Measurements from ENCODE around the gene CPTP.

The CPTP gene

DNA sequence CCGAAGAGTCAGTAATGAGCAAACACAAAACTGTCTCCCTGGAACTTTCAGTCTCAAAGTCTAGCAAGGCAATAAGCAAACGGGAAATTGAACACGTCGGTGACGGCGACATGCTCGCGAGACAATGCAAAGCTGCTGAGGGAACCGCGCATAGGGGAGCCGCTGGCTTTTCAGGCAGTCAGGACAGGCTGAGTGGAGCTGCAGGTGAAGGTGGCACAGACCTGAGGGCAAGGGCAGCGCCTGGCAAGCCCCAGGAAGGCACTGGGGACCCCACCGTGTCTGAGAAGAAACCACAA lies 5.0 kb upstream of the CPTP start:
- no peak for DNase-seq (ENCODE audit: low read depth)

DNA sequence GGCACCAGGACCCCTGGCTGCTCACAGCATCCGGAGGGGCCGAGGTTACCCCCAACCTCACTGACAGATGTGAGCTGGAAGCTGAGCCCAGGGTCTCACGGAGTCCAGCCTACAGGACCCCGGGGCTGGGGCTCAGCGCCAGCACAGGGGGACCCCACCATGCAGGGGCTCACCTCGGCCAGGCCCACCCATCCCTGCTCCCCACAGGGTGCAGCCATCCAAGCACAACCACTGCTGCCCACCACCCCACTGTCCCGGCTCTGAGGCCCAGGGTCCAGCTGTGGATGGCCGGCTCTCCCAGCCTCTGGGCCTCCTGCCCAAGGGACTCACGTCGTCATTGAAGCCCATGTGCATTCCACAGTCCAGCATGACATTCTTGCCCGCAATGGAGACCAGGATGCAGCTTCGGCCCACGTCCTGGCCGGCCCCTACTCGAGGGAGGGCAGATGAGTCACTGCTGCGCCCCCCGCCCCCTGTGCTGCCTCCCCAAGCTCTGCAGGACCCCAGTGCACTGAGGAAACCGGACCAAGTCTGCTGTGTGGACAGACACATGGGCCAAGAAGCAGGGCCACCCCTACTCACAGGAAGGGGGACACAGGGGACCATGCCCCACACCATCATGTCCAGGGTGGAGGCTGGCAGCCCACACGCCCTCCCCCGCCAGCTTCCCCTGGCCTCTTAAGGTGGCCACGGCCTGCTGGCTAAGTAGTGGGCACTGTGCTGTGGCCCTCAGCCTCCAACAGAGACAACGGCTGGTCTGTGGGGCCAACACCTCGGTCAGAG lies 3.7 kb upstream of the CPTP start:
- DNase-seq (ENCODE audit: low read depth), result no peak

DNA sequence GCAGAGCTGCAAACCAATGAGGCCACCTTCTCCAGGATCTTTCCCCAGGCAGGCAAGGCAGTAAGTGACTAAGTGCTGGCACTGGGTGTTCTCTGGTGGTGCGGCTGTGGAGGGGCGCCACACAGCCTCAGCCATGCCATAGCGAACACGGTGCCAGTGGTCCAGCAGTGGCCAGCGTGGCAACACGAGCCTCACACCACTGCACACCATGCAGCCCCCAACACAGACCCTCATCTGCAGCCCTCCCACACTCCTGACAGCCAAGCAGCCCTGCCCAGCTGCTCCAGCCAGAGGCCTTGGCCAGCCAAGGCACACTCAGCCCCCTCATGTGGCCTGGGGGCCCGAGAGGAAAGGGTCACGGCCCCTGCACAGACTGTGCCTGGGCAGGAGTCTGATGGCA lies 3.1 kb upstream of the CPTP start:
- no peak for DNase-seq (ENCODE audit: low read depth)

DNA sequence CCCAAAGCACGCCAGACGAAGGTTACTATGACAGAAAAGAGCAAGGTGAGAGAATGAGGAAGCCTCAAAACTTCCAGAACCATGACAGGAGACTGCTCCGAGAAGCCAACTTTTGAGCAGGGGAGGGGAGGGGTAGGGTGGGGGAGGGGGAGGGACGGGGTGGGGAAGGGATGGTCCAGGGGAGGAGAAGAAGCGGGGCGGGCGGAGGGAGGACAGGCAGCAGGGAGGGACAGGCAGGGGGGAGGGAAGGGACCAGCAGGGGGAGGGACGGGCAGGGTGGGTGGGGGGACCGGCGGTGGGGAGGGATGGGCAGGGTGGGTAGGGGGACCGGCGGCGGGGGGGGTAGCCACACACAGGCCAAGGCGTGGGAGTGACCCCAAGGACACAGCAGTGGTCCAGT lies 2.2 kb upstream of the CPTP start:
- no peak for DNase-seq (ENCODE audit: low read depth)

DNA sequence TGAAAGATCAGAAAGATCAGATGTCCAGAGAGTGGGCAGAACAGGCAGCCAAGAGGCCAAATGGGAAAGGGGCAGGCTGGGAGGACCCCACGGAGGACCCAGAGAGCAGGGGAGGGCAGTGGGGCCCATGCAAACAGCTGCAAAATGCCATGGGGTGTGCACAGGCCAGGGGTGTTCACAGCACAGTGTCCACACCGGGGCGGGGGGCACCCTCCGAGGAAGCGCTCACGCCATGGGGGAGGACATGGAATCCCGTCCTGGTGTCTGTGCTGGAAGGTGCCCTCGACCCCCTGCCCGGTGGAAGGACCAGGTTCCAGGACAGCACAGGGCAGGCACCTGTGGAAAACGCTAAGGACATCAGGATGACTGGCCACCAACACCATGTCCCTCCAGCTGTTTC lies 1.6 kb upstream of the CPTP start:
- DNase-seq (ENCODE audit: low read depth), result no peak

DNA sequence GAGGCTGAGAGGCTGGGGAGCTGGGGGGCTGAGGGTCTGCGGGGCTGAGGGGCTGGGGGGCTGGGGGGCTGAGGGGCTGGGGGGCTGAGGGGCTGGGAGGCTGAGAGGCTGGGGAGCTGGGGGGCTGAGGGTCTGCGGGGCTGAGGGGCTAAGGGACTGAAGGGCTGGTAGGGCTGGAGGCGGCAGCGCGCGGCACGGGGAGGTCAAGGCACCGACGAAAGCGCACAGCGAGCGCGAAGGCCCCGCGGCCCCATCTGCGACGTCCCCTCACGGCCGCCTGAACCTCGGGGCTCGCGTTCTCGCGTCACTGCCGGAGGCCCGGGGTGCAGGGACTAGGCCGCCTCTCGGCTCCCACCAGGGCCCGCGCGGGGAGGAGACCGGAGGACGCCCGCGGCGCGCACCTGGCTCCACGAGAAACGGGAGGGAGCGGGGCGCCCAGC lies 498 bp upstream of the CPTP start:
- DNase-seq (ENCODE audit: low read depth), result no peak

DNA sequence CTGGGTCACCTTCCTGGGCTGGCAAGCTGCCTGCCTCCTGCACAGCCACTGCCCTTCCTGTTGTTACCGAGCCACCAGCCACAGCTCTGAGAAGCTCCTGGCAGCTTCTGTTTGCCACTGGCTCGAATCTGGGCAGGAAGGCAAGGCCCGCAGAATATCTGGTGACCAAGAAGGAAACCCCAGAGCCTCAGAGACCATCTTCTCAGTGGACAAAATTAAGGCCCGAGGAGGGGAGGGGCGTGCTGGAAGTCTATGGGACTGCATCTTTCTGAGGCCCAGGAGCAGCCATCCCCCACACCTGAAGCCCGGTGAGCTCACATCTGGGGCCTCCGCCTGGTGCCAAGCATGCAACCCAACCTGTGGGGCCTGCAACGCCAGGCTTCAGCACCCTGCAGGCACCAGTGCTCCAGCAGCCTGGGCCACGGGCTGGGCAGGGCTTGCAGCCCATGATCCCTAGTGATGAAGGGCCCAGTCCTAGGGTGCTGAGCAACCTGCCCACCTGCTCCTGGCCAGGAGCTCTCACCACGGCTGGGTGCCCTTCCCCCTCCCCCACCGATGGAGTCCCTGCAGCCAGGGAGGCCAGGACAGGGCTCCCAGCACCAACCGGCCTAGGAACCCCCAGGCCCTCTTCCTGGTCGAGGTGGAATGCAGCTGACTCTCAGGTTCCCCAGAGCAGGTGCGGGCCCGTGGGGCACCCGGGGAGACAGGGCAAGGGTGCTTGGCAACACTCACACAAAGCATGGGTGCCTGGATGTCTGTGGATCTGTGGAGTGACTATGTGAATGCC lies 879 bp downstream of the CPTP start:
- no peak for DNase-seq (ENCODE audit: low read depth)

DNA sequence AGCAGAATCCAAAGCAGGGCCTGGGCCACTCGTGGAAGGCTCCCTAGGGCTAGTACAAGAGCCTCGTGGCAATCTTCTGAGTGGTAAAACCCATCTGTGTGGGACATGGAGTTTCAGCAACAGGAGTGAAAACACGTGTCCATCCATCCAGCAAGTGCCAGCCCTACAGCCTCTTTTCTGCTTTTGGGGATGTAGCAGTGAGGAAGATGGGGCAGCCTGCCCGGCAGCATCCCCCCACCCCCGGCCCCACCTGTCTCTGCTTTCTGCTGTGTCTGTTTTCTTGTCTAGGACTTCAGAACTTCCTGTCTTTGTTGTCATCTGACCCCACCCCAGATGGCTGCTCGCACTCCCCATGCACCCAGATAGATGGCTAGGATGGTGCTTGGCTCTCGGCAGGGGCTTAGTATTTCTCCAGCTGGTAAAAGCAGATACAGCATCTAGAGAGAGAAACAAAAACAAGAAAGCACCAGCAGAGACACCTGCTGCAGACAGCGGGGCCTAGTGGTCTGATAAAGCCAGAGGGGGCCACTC lies 1.5 kb downstream of the CPTP start:
- no peak for DNase-seq (ENCODE audit: low read depth)

DNA sequence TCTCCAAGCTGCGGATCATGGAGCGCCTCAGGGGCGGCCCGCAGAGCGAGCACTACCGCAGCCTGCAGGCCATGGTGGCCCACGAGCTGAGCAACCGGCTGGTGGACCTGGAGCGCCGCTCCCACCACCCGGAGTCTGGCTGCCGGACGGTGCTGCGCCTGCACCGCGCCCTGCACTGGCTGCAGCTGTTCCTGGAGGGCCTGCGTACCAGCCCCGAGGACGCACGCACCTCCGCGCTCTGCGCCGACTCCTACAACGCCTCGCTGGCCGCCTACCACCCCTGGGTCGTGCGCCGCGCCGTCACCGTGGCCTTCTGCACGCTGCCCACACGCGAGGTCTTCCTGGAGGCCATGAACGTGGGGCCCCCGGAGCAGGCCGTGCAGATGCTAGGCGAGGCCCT lies 2.7 kb downstream of the CPTP start:
- no peak for DNase-seq (ENCODE audit: low read depth)

DNA sequence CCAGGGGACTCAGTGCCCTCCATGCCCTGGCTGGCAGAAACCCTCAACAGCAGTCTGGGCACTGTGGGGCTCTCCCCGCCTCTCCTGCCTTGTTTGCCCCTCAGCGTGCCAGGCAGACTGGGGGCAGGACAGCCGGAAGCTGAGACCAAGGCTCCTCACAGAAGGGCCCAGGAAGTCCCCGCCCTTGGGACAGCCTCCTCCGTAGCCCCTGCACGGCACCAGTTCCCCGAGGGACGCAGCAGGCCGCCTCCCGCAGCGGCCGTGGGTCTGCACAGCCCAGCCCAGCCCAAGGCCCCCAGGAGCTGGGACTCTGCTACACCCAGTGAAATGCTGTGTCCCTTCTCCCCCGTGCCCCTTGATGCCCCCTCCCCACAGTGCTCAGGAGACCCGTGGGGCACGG lies 3.7 kb downstream of the CPTP start:
- no peak for DNase-seq (ENCODE audit: low read depth)

DNA sequence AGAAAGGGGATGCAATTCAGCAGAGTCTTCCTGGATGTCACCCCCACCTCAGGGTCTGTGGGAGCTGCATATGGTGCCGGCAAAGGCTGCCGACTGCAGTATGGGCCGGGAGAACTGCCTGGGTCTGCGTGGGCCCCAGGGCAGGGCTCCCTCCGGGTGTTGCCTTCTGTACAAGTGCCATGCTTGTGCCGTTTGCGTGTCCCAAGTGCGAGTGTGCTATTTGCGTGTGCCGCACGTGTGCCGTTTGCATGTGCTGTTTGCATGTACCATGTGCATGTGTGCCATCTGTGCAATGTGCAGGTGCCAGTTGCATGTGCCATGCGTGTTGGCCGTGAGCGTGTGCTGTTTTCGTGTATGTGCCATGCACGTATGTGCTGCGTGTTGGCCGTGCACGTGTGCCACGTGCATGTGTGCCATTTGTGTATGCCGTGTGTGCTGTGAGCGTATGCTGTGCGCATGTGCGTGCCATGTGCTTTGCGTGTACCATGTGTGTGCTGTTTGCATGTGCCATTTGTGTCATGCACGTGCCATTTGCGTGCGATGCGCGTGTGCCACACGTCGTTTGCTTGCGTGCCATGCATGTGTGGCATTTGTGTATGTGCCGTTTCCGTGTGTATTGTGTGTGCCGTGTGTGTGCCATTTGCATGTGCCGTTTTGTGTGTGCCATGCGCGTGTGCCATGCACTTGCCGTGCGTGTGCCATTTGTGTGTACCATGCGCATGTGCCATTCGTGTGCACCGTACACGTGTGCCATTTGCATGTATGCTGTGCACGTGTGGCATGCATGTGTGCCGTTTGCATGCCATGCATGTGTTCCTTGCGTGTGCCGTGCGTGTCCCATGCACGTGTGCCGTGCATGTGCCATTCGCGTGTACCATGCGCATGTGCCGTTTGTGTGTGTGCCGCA lies 5.0 kb downstream of the CPTP start:
- no peak for DNase-seq (ENCODE audit: low read depth)

DNA sequence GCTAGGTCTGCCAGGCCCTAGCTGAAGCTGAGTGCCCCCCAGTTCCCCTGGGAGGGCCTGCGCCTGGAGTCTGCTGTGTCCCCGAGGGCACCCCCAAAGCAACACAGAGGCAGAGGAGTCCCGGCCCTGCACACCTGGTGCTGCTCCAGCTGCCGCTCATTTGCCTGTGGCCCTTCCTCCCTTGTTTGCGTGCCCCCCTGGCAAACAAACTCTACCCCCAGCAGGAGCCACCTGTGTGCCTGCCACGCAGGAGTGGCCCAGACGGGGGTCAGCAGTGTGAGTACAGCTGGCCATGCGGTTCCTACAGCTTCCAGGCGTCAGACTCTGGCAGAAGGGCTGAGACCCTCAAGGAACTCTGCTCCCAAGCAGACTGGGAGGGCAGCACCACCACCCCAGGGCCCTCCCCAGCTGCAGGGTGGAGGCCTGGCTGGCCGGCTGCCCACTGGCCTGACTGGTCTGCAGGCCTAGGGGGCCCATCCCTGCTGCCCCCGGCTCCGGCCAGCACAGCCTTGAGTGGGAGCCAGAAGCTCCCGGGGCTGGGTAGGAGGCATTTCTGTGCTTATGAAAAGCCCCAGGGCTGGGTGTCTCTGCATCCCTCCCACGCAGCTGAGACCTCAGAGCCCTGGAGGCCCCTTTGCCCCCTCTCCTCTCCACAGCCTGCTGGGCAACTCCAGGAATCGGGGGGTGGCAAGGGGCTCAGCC lies 5.9 kb downstream of the CPTP start:
- DNase-seq (ENCODE audit: low read depth), result no peak

DNA sequence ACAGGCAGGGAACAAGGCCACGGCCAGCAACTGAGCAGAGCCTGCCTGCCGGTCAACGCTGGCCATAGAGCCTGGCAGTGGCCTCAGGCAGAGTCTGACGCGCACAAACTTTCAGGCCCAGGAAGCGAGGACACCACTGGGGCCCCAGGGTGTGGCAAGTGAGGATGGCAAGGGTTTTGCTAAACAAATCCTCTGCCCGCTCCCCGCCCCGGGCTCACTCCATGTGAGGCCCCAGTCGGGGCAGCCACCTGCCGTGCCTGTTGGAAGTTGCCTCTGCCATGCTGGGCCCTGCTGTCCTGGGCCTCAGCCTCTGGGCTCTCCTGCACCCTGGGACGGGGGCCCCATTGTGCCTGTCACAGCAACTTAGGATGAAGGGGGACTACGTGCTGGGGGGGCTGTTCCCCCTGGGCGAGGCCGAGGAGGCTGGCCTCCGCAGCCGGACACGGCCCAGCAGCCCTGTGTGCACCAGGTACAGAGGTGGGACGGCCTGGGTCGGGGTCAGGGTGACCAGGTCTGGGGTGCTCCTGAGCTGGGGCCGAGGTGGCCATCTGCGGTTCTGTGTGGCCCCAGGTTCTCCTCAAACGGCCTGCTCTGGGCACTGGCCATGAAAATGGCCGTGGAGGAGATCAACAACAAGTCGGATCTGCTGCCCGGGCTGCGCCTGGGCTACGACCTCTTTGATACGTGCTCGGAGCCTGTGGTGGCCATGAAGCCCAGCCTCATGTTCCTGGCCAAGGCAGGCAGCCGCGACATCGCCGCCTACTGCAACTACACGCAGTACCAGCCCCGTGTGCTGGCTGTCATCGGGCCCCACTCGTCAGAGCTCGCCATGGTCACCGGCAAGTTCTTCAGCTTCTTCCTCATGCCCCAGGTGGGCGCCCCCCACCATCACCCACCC lies 6.7 kb downstream of the CPTP start, which contains the start of gene TAS1R3:
TAS1R3 (plus strand) TSS at position 213 of the 898 bp plus-strand sequence; CDS start at position 279, 66 bp downstream.
- no peak for DNase-seq (ENCODE audit: low read depth)

DNA sequence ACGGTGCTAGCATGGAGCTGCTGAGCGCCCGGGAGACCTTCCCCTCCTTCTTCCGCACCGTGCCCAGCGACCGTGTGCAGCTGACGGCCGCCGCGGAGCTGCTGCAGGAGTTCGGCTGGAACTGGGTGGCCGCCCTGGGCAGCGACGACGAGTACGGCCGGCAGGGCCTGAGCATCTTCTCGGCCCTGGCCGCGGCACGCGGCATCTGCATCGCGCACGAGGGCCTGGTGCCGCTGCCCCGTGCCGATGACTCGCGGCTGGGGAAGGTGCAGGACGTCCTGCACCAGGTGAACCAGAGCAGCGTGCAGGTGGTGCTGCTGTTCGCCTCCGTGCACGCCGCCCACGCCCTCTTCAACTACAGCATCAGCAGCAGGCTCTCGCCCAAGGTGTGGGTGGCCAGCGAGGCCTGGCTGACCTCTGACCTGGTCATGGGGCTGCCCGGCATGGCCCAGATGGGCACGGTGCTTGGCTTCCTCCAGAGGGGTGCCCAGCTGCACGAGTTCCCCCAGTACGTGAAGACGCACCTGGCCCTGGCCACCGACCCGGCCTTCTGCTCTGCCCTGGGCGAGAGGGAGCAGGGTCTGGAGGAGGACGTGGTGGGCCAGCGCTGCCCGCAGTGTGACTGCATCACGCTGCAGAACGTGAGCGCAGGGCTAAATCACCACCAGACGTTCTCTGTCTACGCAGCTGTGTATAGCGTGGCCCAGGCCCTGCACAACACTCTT lies 7.6 kb downstream of the CPTP start:
- DNase-seq (ENCODE audit: low read depth), result no peak

DNA sequence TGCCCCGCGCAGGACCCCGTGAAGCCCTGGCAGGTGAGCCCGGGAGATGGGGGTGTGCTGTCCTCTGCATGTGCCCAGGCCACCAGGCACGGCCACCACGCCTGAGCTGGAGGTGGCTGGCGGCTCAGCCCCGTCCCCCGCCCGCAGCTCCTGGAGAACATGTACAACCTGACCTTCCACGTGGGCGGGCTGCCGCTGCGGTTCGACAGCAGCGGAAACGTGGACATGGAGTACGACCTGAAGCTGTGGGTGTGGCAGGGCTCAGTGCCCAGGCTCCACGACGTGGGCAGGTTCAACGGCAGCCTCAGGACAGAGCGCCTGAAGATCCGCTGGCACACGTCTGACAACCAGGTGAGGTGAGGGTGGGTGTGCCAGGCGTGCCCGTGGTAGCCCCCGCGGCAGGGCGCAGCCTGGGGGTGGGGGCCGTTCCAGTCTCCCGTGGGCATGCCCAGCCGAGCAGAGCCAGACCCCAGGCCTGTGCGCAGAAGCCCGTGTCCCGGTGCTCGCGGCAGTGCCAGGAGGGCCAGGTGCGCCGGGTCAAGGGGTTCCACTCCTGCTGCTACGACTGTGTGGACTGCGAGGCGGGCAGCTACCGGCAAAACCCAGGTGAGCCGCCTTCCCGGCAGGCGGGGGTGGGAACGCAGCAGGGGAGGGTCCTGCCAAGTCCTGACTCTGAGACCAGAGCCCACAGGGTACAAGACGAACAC lies 8.3 kb downstream of the CPTP start:
- DNase-seq (ENCODE audit: low read depth), result no peak

DNA sequence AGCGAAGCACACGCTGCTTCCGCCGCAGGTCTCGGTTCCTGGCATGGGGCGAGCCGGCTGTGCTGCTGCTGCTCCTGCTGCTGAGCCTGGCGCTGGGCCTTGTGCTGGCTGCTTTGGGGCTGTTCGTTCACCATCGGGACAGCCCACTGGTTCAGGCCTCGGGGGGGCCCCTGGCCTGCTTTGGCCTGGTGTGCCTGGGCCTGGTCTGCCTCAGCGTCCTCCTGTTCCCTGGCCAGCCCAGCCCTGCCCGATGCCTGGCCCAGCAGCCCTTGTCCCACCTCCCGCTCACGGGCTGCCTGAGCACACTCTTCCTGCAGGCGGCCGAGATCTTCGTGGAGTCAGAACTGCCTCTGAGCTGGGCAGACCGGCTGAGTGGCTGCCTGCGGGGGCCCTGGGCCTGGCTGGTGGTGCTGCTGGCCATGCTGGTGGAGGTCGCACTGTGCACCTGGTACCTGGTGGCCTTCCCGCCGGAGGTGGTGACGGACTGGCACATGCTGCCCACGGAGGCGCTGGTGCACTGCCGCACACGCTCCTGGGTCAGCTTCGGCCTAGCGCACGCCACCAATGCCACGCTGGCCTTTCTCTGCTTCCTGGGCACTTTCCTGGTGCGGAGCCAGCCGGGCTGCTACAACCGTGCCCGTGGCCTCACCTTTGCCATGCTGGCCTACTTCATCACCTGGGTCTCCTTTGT lies 9.1 kb downstream of the CPTP start:
- no peak for DNase-seq (ENCODE audit: low read depth)

DNA sequence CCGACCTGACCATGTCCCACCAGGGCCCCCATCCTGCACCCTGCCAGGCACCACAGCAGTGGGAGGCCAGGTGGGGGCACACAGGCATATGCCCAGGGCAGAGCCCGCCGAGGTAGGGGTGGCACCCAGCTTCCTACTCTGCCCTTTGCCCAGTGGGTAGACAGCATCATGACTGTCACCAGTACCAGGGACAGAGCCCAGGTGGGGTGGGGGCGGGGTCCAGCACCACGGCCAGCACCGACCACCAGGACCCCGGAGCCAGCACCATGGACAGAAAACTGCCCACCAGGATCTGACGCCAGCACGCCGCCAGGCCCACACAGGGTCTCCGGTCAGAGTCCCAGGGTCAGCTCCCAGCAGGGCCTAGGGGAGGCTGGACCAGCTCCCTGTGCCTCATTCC lies 10.2 kb downstream of the CPTP start:
- DNase-seq (ENCODE audit: low read depth), result no peak

DNA sequence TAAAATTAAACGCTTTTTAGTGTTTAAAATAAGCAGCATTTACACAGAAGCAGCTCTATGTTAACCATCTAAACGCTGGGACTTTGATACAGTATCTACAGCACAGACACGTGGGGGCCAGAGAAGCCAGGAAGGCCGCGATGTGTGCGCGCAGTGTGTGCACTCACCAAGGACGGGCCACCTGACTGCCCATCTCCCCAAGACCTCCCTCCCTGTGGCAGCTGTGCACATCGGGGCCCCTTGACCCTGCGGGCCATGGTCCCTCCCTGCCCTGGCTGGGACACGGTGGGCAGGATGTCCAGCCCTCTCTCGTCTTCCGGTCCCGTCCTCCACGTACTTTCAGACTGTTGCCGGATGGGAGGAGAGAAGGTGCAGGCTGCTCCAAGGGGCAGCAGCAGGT lies 10.7 kb downstream of the CPTP start:
- DNase-seq (ENCODE audit: low read depth), result no peak

DNA sequence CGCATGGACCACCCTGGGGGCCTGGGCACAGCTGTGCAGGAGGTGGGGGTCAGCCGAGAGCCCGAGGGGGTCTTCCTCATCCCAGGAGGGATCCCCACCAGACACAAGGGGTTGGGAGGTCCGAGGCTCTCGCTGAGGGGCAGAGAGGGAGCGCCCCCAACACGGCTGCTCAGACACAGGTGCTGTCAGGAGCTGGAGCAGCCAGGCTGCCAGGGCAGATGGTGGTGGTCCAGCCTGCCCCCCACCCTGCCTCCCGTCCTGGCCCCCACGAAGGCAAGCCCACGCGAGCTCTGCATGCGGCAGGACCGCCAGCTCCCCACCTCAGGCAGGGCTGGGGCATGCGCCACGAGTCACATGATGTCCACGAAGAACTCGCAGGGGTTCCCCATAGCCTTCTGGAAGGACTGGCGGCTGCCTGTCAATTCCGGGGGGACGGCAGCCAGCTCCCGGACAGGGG lies 11.2 kb downstream of the CPTP start:
- DNase-seq (ENCODE audit: low read depth), result no peak

All from stimulated activated CD8-positive, alpha-beta memory T cell treated with anti-CD3 and anti-CD28 coated beads, Interleukin-7, amount 100 ng/mL, for 24 hours (primary cell).